A673 (cell line): ENCODE data around the gene SLC6A20. TPM values are rescaled to one million over a fixed set of nuclear protein-coding genes. Genes with fewer than 3 reads are reported as not detected.

Experiments used
- BruUV-seq: library from RNA; stranded (reverse); fragments of 400-500 nt; replicated peaks from 2 replicates; lab custom pipeline; 2021; lab: Mats Ljungman, UMichigan
- CTCF ChIA-PET: fragments of 300-600 bp; sonication (Branson Sonifier 250); formaldehyde crosslinking; loops from one replicate; lab custom pipeline; 2022; ENCODE audit warnings: antibody characterized with exemption; lab: Charles Lee
- POLR2A ChIA-PET: fragments of 300-600 bp; sonication (Branson Sonifier 250); formaldehyde crosslinking; loops from one replicate; lab custom pipeline; 2022; ENCODE audit warnings: antibody characterized with exemption; ENCODE audit not compliant: low non-redundant PET; lab: Charles Lee
- DNase-seq: peaks from one replicate; pipeline ENCODE4 v3.0.0-alpha.2; 2015; ENCODE audit warnings: low spot score
- H3K27ac ChIP-seq: fragments of 200-600 bp; sonication (generic); 2 replicates; pipeline ENCODE4 v1.5.1; 2016; ENCODE audit warnings: mixed run types, low read depth, mild to moderate bottlenecking, mixed read lengths, antibody characterized with exemption, low read length; ENCODE audit not compliant: poor library complexity, severe bottlenecking
- H3K27me3 ChIP-seq: fragments of 200-600 bp; sonication (generic); replicated peaks from 2 replicates; pipeline ENCODE4 v1.6.1; 2017; ENCODE audit warnings: mixed run types, low read depth, mild to moderate bottlenecking, mixed read lengths, antibody characterized with exemption, low read length; ENCODE audit not compliant: insufficient read depth, poor library complexity
- H3K36me3 ChIP-seq: fragments of 200-600 bp; sonication (generic); 2 replicates; pipeline ENCODE4 v1.6.1; 2016; ENCODE audit warnings: mixed run types, mild to moderate bottlenecking, mixed read lengths, antibody characterized with exemption, low read length; ENCODE audit not compliant: insufficient read depth, poor library complexity, severe bottlenecking
- H3K4me1 ChIP-seq: fragments of 200-600 bp; sonication (generic); 2 replicates; pipeline ENCODE4 v1.6.1; 2017; ENCODE audit warnings: mixed run types, mild to moderate bottlenecking, mixed read lengths, antibody characterized with exemption, low read length; ENCODE audit not compliant: insufficient read depth, poor library complexity, severe bottlenecking
- H3K4me3 ChIP-seq: fragments of 200-600 bp; sonication (generic); 2 replicates; pipeline ENCODE4 v1.5.1; 2016; ENCODE audit warnings: low read depth, mixed run types, mild to moderate bottlenecking, mixed read lengths, low read length; ENCODE audit not compliant: poor library complexity, severe bottlenecking
- H3K9me3 ChIP-seq: fragments of 200-600 bp; sonication (generic); 2 replicates; pipeline ENCODE4 v1.6.1; 2016; ENCODE audit warnings: mixed run types, low read depth, mild to moderate bottlenecking, mixed read lengths, antibody characterized with exemption, low read length; ENCODE audit not compliant: poor library complexity, severe bottlenecking
- EZH2 ChIP-seq: fragments of 200-600 bp; sonication (generic); IDR thresholded peaks from 2 replicates; pipeline ENCODE4 v1.6.1; 2017; ENCODE audit warnings: borderline replicate concordance, low read depth, mild to moderate bottlenecking, mixed read lengths, antibody characterized with exemption, low read length; ENCODE audit not compliant: poor library complexity, severe bottlenecking
- intact Hi-C: fragments of 100-400 bp; cut with micrococcal nuclease; formaldehyde crosslinking; loops from one replicate; pipeline ENCODE4 v1.10.0; 2022; ENCODE audit not compliant: unreplicated experiment
- total RNA-seq: library from RNA; stranded (reverse); gene quantifications from 2 replicates; pipeline ENCODE4 v1.2.3, GENCODE V29; 2021
- TF ChIP-seq, protein P1 (sequence below): fragments of 300-800, 200-600 bp; sonication (generic); conservative IDR thresholded peaks from 2 replicates; pipeline ENCODE4 v1.5.1; 2017; ENCODE audit warnings: low read depth, mild to moderate bottlenecking, antibody characterized with exemption, low read length, moderate library complexity, mixed read lengths

SLC6A20 gene
- total RNA-seq, 1 experiment from 2014 or later = not detected

DNA sequence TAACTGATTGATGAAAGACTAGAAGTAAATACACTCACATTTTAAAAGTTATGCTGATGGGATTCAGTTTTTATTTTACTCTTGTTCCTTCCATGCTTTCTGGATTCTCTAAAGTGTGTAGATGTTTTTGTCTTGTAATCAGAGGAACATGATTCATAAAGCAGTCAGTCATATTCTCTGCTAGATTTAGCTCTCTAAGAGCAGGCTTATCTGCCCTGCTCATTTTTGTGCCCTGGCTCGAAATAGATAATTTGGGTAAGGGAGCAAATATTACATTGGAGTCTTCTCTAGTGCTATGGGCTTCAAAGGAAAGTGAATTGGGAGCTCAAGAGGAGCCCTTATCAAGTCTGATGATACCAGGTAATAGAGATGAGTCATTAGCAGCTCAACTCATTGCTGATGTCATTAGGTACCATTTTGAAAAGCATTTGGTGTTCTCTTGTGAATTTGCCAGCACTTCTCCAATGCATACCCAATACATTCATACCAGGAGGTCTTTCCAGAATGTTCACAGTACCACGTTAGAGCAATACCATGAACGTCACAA, 79.5 kb downstream of the SLC6A20 start:
- H3K9me3 ChIP-seq = no peaks in the 10 kb centered on the region
- TF ChIP-seq, protein P1, sequence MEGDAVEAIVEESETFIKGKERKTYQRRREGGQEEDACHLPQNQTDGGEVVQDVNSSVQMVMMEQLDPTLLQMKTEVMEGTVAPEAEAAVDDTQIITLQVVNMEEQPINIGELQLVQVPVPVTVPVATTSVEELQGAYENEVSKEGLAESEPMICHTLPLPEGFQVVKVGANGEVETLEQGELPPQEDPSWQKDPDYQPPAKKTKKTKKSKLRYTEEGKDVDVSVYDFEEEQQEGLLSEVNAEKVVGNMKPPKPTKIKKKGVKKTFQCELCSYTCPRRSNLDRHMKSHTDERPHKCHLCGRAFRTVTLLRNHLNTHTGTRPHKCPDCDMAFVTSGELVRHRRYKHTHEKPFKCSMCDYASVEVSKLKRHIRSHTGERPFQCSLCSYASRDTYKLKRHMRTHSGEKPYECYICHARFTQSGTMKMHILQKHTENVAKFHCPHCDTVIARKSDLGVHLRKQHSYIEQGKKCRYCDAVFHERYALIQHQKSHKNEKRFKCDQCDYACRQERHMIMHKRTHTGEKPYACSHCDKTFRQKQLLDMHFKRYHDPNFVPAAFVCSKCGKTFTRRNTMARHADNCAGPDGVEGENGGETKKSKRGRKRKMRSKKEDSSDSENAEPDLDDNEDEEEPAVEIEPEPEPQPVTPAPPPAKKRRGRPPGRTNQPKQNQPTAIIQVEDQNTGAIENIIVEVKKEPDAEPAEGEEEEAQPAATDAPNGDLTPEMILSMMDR = no peak
- TF ChIP-seq EZH2 = no peak
- no peaks in the 10 kb centered on the region for H3K36me3 ChIP-seq
- H3K4me3 ChIP-seq = no peak overlapping the region
- intact Hi-C loops = no loop called here
- H3K27me3 ChIP-seq = no peaks in the 10 kb centered on the region
- ChIA-PET POLR2A (no interaction called here), CTCF (no interaction called here)
- DNase-seq = no peak
- no peaks in the 10 kb centered on the region for H3K4me1 ChIP-seq
- no peak overlapping the region for H3K27ac ChIP-seq
- BruUV-seq = no TSS peak

- H3K4me3 ChIP-seq = no peak overlapping the region
- no peaks in the 10 kb centered on the region for H3K9me3 ChIP-seq
- no peak for TF ChIP-seq EZH2
- TF ChIP-seq, protein P1 = no peak
- no peaks in the 10 kb centered on the region for H3K27me3 ChIP-seq
- no TSS peak for BruUV-seq
- H3K4me1 ChIP-seq = no peaks in the 10 kb centered on the region
- intact Hi-C loops = no loop called here
- no peak for DNase-seq
- ChIA-PET CTCF (no interaction called here), POLR2A (no interaction called here)
- H3K36me3 ChIP-seq = no peaks in the 10 kb centered on the region
- no peak overlapping the region for H3K27ac ChIP-seq
Measured at GRCh38 chr3:45715945-45716344, 80.4 kb downstream of the SLC6A20 start.

GRCh38 chr3:45712434-45713110, 83.8 kb downstream of the SLC6A20 start:
- CTCF ChIA-PET = no interaction called here
- H3K27me3 ChIP-seq = no peaks in the 10 kb centered on the region
- H3K4me1 ChIP-seq = no peaks in the 10 kb centered on the region
- no peaks in the 10 kb centered on the region for H3K9me3 ChIP-seq
- BruUV-seq = no TSS peak
- no peak overlapping the region for H3K27ac ChIP-seq
- intact Hi-C loops = no loop called here
- POLR2A ChIA-PET = no interaction called here
- no peaks in the 10 kb centered on the region for H3K36me3 ChIP-seq
- no peak for TF ChIP-seq EZH2
- TF ChIP-seq, protein P1 = no peak
- DNase-seq = peak; percentile 16
- H3K4me3 ChIP-seq = no peak overlapping the region
